Measurements from ENCODE around the gene GLT1D1.

GRCh38 chr12:128932521-128932920, 79.2 kb downstream of the GLT1D1 start:
- TF ChIP-seq CTCF (IDR thresholded peaks at IDR 0.05) (no peak), POLR2A (IDR thresholded peaks at IDR 0.05) (no peak)

Measured in Peyer's patch (tissue), 4 donors.